ENCODE results near the gene C11orf68. TPM values are rescaled to one million over a fixed set of nuclear protein-coding genes. Genes with fewer than 3 reads are reported as not detected.
A peak's percentile ranks its signal among the peaks of the same experiment; 100 is the strongest.

Gene C11orf68
- total RNA-seq, 1 experiment from 2014 or later = 31.9 TPM

- TF ChIP-seq AFF4 (CRISPR knock-in tag; IDR thresholded peaks at IDR 0.05; ENCODE audit: borderline replicate concordance) (no peak), TP53 (CRISPR knock-in tag; IDR thresholded peaks at IDR 0.05) (0 out of 2 replicates have a peak, but pooled peaks have one; percentile 71), ZNF121 (CRISPR knock-in tag; IDR thresholded peaks at IDR 0.05) (no peak), ATF3 (CRISPR knock-in tag; conservative IDR thresholded peaks at IDR 0.05) (no peak), ZNF425 (CRISPR knock-in tag; conservative IDR thresholded peaks at IDR 0.05) (no peak), SMAD4 (CRISPR knock-in tag; IDR thresholded peaks at IDR 0.05) (no peak), ATF1 (CRISPR knock-in tag; IDR thresholded peaks at IDR 0.05) (no peak), ZNF317 (CRISPR knock-in tag; IDR thresholded peaks at IDR 0.05; ENCODE audit: borderline replicate concordance, low read depth) (no peak), ZNF219 (CRISPR knock-in tag; IDR thresholded peaks at IDR 0.05; ENCODE audit: borderline replicate concordance) (no peak), TEAD1 (CRISPR knock-in tag; IDR thresholded peaks at IDR 0.05) (peak; percentile 84), GABPB1 (CRISPR knock-in tag; IDR thresholded peaks at IDR 0.05) (no peak), ZNF281 (CRISPR knock-in tag; IDR thresholded peaks at IDR 0.05) (no peak), ZNF263 (CRISPR knock-in tag; IDR thresholded peaks at IDR 0.05; ENCODE audit: low read depth) (no peak; the same call in 1 of the 2 replicates), STAT6 (CRISPR knock-in tag; conservative IDR thresholded peaks at IDR 0.05; ENCODE audit: low read depth) (no peak), CREB1 (CRISPR knock-in tag; IDR thresholded peaks at IDR 0.05) (no peak), ZNF512 (CRISPR knock-in tag; IDR thresholded peaks at IDR 0.05; ENCODE audit: borderline replicate concordance) (no peak), FOXP1 (CRISPR knock-in tag; IDR thresholded peaks at IDR 0.05; ENCODE audit: borderline replicate concordance) (no peak), GRHL2 (CRISPR knock-in tag; IDR thresholded peaks at IDR 0.05; ENCODE audit: insufficient replicate concordance, severe bottlenecking) (no peak), IRF1 (CRISPR knock-in tag; IDR thresholded peaks at IDR 0.05) (no peak), JAZF1 (CRISPR knock-in tag; IDR thresholded peaks at IDR 0.05) (no peak), NFYB (CRISPR knock-in tag; conservative IDR thresholded peaks at IDR 0.05; ENCODE audit: low read depth) (no peak), ATF2 (CRISPR knock-in tag; IDR thresholded peaks at IDR 0.05; ENCODE audit: borderline replicate concordance, low read depth) (no peak)
Observed at GRCh38 chr11:65888163-65888814, 30.6 kb downstream of the C11orf68 start, which contains the start of gene FIBP (continued).
